HG03045 (cell line): ENCODE measurements around the gene TSPAN4.

Experiments used
- ATAC-seq: cut with Tn5 transposase; IDR thresholded peaks from one replicate; pipeline ENCODE4 v1.9.1; 2021; ENCODE audit warnings: mild to moderate bottlenecking, moderate library complexity; ENCODE audit not compliant: unreplicated experiment

Gene TSPAN4

GRCh38 chr11:883527-883926 is 40.9 kb downstream of the TSPAN4 start:
- no peak for ATAC-seq

GRCh38 chr11:884578-885070 is 42.0 kb downstream of the TSPAN4 start:
- no peak for ATAC-seq

GRCh38 chr11:886568-886967 is 43.9 kb downstream of the TSPAN4 start:
- no peak for ATAC-seq

- no peak for ATAC-seq
Measured at GRCh38 chr11:887589-887988, 44.9 kb downstream of the TSPAN4 start.

- ATAC-seq: no peak
Measured at GRCh38 chr11:888310-889212, 45.9 kb downstream of the TSPAN4 start.

- ATAC-seq: no peak
Measured at GRCh38 chr11:889257-889656, 46.6 kb downstream of the TSPAN4 start.

GRCh38 chr11:889687-890475 is 47.2 kb downstream of the TSPAN4 start:
- no peak for ATAC-seq

GRCh38 chr11:890794-891540 is 48.3 kb downstream of the TSPAN4 start:
- ATAC-seq: no peak

GRCh38 chr11:893008-893654 is 50.5 kb downstream of the TSPAN4 start:
- ATAC-seq: no peak

GRCh38 chr11:894575-895201 is 52.0 kb downstream of the TSPAN4 start:
- no peak for ATAC-seq

- ATAC-seq: no peak
Measured at GRCh38 chr11:895331-896110, 52.9 kb downstream of the TSPAN4 start.

GRCh38 chr11:897253-898142 is 54.8 kb downstream of the TSPAN4 start:
- no peak for ATAC-seq

GRCh38 chr11:898143-898511 is 55.5 kb downstream of the TSPAN4 start:
- no peak for ATAC-seq

GRCh38 chr11:898540-899190 is 56.0 kb downstream of the TSPAN4 start:
- ATAC-seq: no peak

- ATAC-seq: no peak
Measured at GRCh38 chr11:899724-900123, 57.1 kb downstream of the TSPAN4 start.

GRCh38 chr11:900545-900944 is 57.9 kb downstream of the TSPAN4 start:
- ATAC-seq: no peak

GRCh38 chr11:901452-902061 is 58.9 kb downstream of the TSPAN4 start:
- ATAC-seq: no peak

GRCh38 chr11:904380-904779 is 61.7 kb downstream of the TSPAN4 start:
- ATAC-seq: no peak
